GM21447 (cell line): Measurements from ENCODE around the gene SIVA1.
"Not testable (repeated sequence)": the region's sequence is repeated elsewhere in the genome, so short reads cannot be mapped to it uniquely, and the experiment has no call there.

Source experiments
- ATAC-seq: cut with Tn5 transposase; IDR thresholded peaks from one replicate; pipeline ENCODE4 v1.9.1; 2021; ENCODE audit not compliant: unreplicated experiment

Gene SIVA1

GRCh38 chr14:104719343-104719742, 33.6 kb upstream of the SIVA1 start:
- ATAC-seq, result no peak

GRCh38 chr14:104721505-104722431, 31.2 kb upstream of the SIVA1 start:
- ATAC-seq, result no peak

DNA sequence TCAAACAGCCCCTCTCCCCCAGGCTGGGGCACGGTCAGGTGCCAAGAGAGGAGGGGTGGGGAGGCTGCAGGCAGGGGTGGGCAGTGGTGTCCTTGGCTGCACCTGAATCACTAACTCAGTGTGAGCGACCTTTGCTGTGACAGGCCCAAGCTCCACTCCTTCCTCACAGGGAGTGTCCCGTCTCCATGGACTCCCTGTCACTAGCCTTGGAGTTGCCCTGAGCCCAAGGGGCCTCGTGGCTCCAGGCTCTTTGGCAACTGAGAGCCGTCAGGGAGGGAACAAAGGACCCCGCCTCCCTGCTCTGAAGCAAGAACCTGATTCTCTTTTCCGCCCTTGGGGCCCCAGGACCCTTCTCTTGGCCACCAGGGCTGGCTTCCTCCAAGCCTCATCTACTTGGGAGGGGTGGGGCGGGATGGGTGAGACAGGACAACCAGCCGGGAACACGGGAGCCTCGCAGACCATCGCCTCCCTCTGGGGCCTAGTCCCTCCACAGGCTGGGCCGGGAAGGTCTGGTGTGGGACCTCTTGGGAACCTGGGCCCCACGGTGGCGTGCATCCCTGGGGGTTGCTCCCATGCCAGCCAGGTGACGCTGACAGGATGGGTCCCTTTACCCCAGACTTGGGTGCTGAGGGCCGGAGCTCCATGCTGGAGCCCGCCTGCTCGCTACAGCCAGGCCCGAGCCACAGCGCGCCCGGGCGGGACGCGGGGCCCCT, 29.9 kb upstream of the SIVA1 start:
- ATAC-seq, result no peak

- no peak for ATAC-seq
Measured at GRCh38 chr14:104723651-104724406, 29.1 kb upstream of the SIVA1 start, which contains the start of gene ADSS1. Gene ADSS1, plus strand, starts transcription at chr14:104724229. Its CDS starts 42 bp downstream, at chr14:104724271.

GRCh38 chr14:104724407-104724980, 28.5 kb upstream of the SIVA1 start:
- no peak for ATAC-seq

GRCh38 chr14:104724981-104725771, 27.8 kb upstream of the SIVA1 start:
- ATAC-seq, result no peak

DNA sequence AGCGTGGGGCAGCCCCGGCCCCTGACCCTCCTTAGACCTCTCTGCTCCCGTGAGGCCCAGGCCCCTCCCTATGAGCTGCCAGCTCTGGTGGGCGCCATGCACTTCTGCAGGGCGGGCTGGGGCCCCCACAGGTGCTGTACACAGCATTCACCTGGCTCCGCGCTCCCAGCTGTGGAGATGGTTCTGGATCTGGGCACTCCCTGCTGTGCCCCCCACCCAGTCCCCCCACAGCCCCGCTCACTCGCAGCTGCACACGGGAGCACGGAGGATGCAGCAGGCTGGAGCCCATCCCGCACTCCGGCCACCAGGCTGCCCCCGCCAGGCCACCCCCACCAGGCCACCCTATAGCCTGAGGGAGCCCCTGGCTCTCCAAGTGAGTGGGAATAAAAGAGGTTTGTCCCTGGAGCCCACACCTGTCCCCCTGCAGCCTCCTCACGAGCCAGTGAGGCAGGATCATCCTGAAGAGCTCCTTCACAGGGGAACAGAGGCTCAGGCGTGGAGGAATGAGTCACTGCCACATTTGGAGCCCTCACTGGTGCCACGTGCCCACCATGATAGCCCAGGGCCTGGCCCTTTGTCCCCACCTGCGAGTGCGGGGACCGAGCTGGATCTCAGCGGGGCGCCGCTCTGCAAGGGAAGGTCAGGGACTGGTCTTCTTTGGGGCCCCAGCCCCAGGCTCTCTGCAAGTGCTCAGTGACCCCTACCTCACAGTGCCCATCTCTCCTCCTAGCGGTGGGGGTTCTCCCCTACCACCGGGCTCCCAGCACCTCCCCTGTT, 27.0 kb upstream of the SIVA1 start:
- no peak for ATAC-seq

GRCh38 chr14:104726600-104727451, 26.1 kb upstream of the SIVA1 start:
- no peak for ATAC-seq

DNA sequence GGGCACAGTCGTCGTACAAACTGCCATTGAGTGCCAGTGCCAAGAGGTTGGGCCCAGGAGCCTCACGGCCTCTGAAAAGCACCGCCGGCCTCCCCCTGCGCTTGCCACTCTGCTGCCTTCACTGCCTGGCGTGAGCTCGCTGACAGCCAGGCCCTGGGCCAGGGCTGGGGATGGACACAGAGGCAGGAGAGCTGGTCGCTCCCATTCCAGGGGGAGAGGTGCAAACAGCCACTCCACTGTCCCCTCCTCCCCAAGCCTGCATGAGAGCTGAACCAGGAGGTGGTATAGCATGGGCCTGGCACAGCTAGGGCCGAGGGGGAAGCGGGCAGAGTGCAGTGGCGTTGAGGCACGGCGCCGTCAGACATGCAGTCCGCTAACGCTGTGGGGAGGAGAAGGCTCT, 24.3 kb upstream of the SIVA1 start:
- ATAC-seq, result no peak

DNA sequence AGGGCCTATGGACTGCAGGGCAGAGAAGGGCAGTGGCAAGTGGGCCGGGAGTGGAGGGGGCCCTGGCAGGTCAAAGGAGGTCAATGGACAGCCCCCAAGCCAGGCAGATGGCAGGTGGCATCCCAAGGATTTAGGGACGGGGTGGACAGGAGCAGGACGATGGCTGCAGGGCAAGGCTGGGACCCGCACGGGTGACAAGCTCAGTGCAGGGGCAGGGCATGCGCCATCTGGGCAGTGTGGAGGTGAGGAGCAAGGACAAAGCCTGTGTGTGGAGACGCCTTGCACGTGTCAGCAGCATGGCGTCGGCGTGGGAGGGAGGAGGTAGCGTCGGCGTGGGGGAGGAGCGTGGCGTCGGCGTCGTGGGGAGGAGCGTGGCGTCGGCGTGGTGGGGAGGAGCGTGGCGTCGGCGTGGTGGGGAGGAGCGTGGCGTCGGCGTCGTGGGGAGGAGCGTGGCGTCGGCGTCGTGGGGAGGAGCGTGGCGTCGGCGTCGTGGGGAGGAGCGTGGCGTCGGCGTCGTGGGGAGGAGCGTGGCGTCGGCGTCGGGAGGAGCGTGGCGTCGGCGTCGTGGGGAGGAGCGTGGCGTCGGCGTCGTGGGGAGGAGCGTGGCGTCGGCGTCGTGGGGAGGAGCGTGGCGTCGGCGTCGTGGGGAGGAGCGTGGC, 23.6 kb upstream of the SIVA1 start:
- ATAC-seq, result not testable (repeated sequence)

DNA sequence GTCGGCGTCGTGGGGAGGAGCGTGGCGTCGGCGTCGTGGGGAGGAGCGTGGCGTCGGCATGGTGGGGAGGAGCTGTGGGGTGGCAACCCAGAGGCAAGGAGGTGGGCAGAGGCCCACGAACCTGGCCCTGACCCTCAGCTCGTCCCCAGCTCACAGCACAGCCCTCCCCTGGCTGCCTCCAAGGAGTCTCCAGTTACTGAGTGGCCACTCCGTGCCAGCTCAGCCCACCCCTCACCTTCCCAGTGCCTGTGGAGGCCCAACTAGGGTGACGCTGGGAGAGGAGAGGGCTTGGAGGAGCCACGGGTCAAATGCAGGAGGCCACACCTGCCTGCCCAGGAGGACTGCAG, 23.1 kb upstream of the SIVA1 start:
- no peak for ATAC-seq

DNA sequence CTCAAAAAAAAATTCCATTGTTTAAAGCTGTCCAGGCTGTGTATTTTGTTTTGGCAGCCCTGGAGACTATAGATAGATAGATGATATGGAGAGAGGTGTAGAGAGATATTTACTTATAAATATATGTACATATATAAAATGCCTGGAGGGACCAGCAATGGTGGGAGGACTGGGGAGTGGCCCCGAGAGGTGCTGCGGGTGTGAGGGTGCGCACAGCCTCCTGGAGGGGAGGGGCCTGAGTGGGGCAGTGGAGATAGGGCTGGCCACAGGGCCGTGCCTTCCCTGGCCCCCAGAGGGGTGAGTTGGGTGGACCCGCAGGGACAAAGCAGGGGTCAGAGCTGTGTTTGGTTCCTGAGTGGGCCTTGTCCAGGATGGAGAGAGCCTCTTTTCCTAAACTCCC, 22.5 kb upstream of the SIVA1 start:
- no peak for ATAC-seq

GRCh38 chr14:104731320-104732294, 21.3 kb upstream of the SIVA1 start:
- ATAC-seq, result no peak

- no peak for ATAC-seq
Measured at GRCh38 chr14:104732355-104732804, 20.6 kb upstream of the SIVA1 start.

- no peak for ATAC-seq
Measured at GRCh38 chr14:104732931-104733681, 19.8 kb upstream of the SIVA1 start.

DNA sequence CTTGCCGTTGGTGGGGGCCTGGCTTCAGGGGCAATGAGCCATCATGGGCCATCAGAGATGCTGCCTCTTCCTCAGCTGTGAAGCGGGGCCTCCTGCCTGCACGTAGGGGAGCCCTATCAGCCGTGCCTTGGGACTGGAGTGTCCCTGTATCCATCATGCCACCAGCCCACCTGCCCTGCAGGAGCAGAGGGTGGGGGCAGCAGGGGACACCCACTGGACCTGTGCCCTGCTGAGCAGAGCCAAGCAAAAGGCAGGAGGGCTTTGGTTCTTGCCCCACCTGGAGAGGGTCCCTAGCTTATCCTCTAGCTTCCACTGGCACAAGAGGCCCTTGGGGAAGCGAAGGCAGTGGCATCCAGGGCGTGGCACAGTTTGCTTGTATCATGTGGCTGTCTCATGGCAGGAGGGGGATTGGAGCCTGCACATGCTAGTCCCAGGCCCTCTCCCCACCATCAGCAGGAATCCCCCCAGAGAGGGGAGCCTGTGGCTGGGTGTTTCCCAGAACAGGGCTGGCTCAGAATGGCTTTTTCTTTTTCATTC, 18.8 kb upstream of the SIVA1 start:
- no peak for ATAC-seq
